H9 (cell line): ENCODE data around the gene ZNF354C. TPM values are rescaled to one million over a fixed set of nuclear protein-coding genes. Genes with fewer than 3 reads are reported as not detected.

Source experiments
- DNase-seq: peaks from one replicate; pipeline ENCODE4 v3.0.0-alpha.2; 2017
- H2AFZ ChIP-seq: one replicate; pipeline ENCODE4 v1.6.1; 2013; ENCODE audit warnings: mild to moderate bottlenecking, low read length, control low read depth, moderate library complexity
- H2AK5ac ChIP-seq: 2 replicates; pipeline ENCODE4 v1.6.1; 2013; ENCODE audit warnings: low read length, control low read depth, mixed read lengths; ENCODE audit not compliant: insufficient read length
- H2BK120ac ChIP-seq: one replicate; pipeline ENCODE4 v1.6.1; 2013; ENCODE audit warnings: low read depth, mild to moderate bottlenecking, low read length, control low read depth, inconsistent platforms; ENCODE audit not compliant: poor library complexity, severe bottlenecking
- H2BK12ac ChIP-seq: 2 replicates; pipeline ENCODE4 v1.6.1; 2013; ENCODE audit warnings: low read length, control low read depth, mixed read lengths, low read depth; ENCODE audit not compliant: insufficient read length
- H2BK15ac ChIP-seq: 2 replicates; pipeline ENCODE4 v1.6.1; 2013; ENCODE audit warnings: low read depth, low read length, control low read depth
- H2BK20ac ChIP-seq: one replicate; pipeline ENCODE4 v1.6.1; 2013; ENCODE audit warnings: low read depth, mild to moderate bottlenecking, low read length, control low read depth, inconsistent platforms; ENCODE audit not compliant: poor library complexity, severe bottlenecking
- H2BK5ac ChIP-seq: 2 replicates; pipeline ENCODE4 v1.6.1; 2013; ENCODE audit warnings: low read length, control low read depth, mixed read lengths; ENCODE audit not compliant: insufficient read length
- H3K14ac ChIP-seq: 2 replicates; pipeline ENCODE4 v1.6.1; 2013; ENCODE audit warnings: low read length, control low read depth; ENCODE audit not compliant: insufficient read depth
- H3K18ac ChIP-seq: 2 replicates; pipeline ENCODE4 v1.6.1; 2013; ENCODE audit warnings: low read depth, mild to moderate bottlenecking, mixed read lengths, low read length, control low read depth; ENCODE audit not compliant: insufficient read length
- H3K23ac ChIP-seq: 2 replicates; pipeline ENCODE4 v1.6.1; 2013; ENCODE audit warnings: low read length, control low read depth, mixed read lengths, low read depth; ENCODE audit not compliant: insufficient read length
- H3K23me2 ChIP-seq: 2 replicates; pipeline ENCODE4 v1.6.1; 2013; ENCODE audit warnings: low read depth, mild to moderate bottlenecking, mixed read lengths, low read length, control low read depth; ENCODE audit not compliant: insufficient read length, poor library complexity, severe bottlenecking
- H3K27ac ChIP-seq: 2 replicates; pipeline ENCODE4 v1.5.1; 2013; ENCODE audit warnings: low read length, control low read depth, mixed read lengths, low read depth; ENCODE audit not compliant: insufficient read length
- H3K27me3 ChIP-seq: 2 replicates; pipeline ENCODE4 v1.6.1; 2013; ENCODE audit warnings: low read length, control low read depth, inconsistent platforms; ENCODE audit not compliant: insufficient read depth
- H3K4ac ChIP-seq: 2 replicates; pipeline ENCODE4 v1.6.1; 2013; ENCODE audit warnings: low read depth, mild to moderate bottlenecking, control low read depth, inconsistent platforms, low read length, moderate library complexity
- H3K4me1 ChIP-seq: 2 replicates; pipeline ENCODE4 v1.6.1; 2013; ENCODE audit warnings: low read length, control low read depth, inconsistent platforms; ENCODE audit not compliant: insufficient read depth
- H3K4me2 ChIP-seq: 2 replicates; pipeline ENCODE4 v1.6.1; 2013; ENCODE audit warnings: low read length, control low read depth, mixed read lengths; ENCODE audit not compliant: insufficient read length, insufficient read depth
- H3K56ac ChIP-seq: 2 replicates; pipeline ENCODE4 v1.6.1; 2013; ENCODE audit warnings: low read depth, mild to moderate bottlenecking, mixed read lengths, low read length, control low read depth; ENCODE audit not compliant: insufficient read length
- H3K79me1 ChIP-seq: 2 replicates; pipeline ENCODE4 v1.6.1; 2013; ENCODE audit warnings: low read depth, mild to moderate bottlenecking, moderate library complexity, low read length, control low read depth, inconsistent platforms; ENCODE audit not compliant: insufficient read depth, poor library complexity, severe bottlenecking
- H3K79me2 ChIP-seq: 2 replicates; pipeline ENCODE4 v1.6.1; 2013; ENCODE audit warnings: low read length, control low read depth, inconsistent platforms; ENCODE audit not compliant: insufficient read depth
- H3K9ac ChIP-seq: 2 replicates; pipeline ENCODE4 v1.6.1; 2013; ENCODE audit warnings: low read length, control low read depth, mixed read lengths; ENCODE audit not compliant: insufficient read length; ENCODE audit errors: extremely low read depth
- H3K9me3 ChIP-seq: one replicate; pipeline ENCODE4 v1.6.1; 2013; ENCODE audit warnings: low read depth, low read length, inconsistent platforms; ENCODE audit not compliant: control insufficient read depth
- H3T11ph ChIP-seq: one replicate; pipeline ENCODE4 v1.6.1; 2013; ENCODE audit warnings: mild to moderate bottlenecking, low read length, control low read depth, inconsistent platforms
- H4K20me1 ChIP-seq: one replicate; pipeline ENCODE4 v1.6.1; 2013; ENCODE audit not compliant: control insufficient read depth, insufficient read length, insufficient read depth
- H4K5ac ChIP-seq: 2 replicates; pipeline ENCODE4 v1.6.1; 2013; ENCODE audit warnings: low read depth, mild to moderate bottlenecking, mixed read lengths, low read length, control low read depth; ENCODE audit not compliant: insufficient read length
- H4K8ac ChIP-seq: replicated peaks from 2 replicates; pipeline ENCODE4 v1.6.1; 2013; ENCODE audit warnings: low read length, control low read depth, mixed read lengths, low read depth; ENCODE audit not compliant: insufficient read length
- H4K91ac ChIP-seq: 2 replicates; pipeline ENCODE4 v1.6.1; 2013; ENCODE audit warnings: low read depth, mild to moderate bottlenecking, moderate library complexity, mixed read lengths, low read length, control low read depth; ENCODE audit not compliant: insufficient read length
- H3K27ac Mint-ChIP-seq, 3 experiments: 2 replicates in 2 of 3; 3 replicates in 1 of 3; pipeline ENCODE4 v1.8.0; 2020 to 2021; ENCODE audit warnings: mixed read lengths in 3 of 3, mild to moderate bottlenecking in 1 of 3, moderate library complexity in 1 of 3
- H3K27me3 Mint-ChIP-seq: 2 replicates; pipeline ENCODE4 v1.8.0; 2021; ENCODE audit warnings: low read depth, mild to moderate bottlenecking, moderate library complexity, mixed read lengths
- H3K36me3 Mint-ChIP-seq, 3 experiments: 2 replicates in 2 of 3; 3 replicates in 1 of 3; pipeline ENCODE4 v1.8.0; 2020 to 2021; ENCODE audit warnings: low read depth in 3 of 3, mixed read lengths in 3 of 3; ENCODE audit not compliant: insufficient read depth in 1 of 3
- H3K4me1 Mint-ChIP-seq, 2 experiments: 2 replicates each; pipeline ENCODE4 v1.8.0; 2020; ENCODE audit warnings: mixed read lengths in 2 of 2
- H3K4me3 Mint-ChIP-seq, 2 experiments: 2 replicates in 1 of 2; 3 replicates in 1 of 2; pipeline ENCODE4 v1.8.0; 2020 to 2021; ENCODE audit warnings: mild to moderate bottlenecking in 2 of 2, mixed read lengths in 2 of 2, moderate library complexity in 1 of 2
- H3K9me3 Mint-ChIP-seq, 2 experiments: 2 replicates in 1 of 2; 3 replicates in 1 of 2; pipeline ENCODE4 v1.8.0; 2020; ENCODE audit warnings: mild to moderate bottlenecking in 2 of 2, mixed read lengths in 2 of 2, moderate library complexity in 1 of 2
- CTCF ChIP-seq: fragments of 200-600 bp; sonication (generic); conservative IDR thresholded peaks from 3 replicates; pipeline ENCODE4 v1.8.0; 2021; ENCODE audit warnings: antibody characterized with exemption, mild to moderate bottlenecking
- WGBS: extraction: QIAGEN DNeasy Blood & Tissue Kit; methylation state at CpG from one replicate; pipeline ENCODE4 v1.1.7; 2013; ENCODE audit warnings: missing lambda C conversion rate, low lambda C conversion rate, mixed read lengths; ENCODE audit not compliant: insufficient read length; ENCODE audit errors: extremely low coverage; 5-methylcytosine and 5-hydroxymethylcytosine counted together
- total RNA-seq: library from RNA; stranded (reverse); gene quantifications from 2 replicates; pipeline ENCODE4 v1.2.1, GENCODE V29; 2021

Gene ZNF354C
- total RNA-seq, 1 experiment from 2014 or later: 5.4 TPM

- Mint-ChIP-seq H3K9me3 (peaks cover 13 to 66% of the 10 kb centered on the region in 2 experiments), H3K27ac (no peak overlapping the region), H3K36me3 (peaks cover 2 to 24% (median 4%) of the 10 kb centered on the region in 3 experiments; a peak in 6 of 7 replicates), H3K27me3 (no peaks in the 10 kb centered on the region), H3K4me1 (no peaks in the 10 kb centered on the region), H3K4me3 (no peak overlapping the region)
- H2BK20ac ChIP-seq: no peak overlapping the region
- H3K14ac ChIP-seq: no peak overlapping the region
- no peak overlapping the region for H3K23ac ChIP-seq
- no peaks in the 10 kb centered on the region for H3K79me1 ChIP-seq
- H3K56ac ChIP-seq: no peak overlapping the region
- no peaks in the 10 kb centered on the region for H3K79me2 ChIP-seq
- H2AFZ ChIP-seq: no peak overlapping the region
- no peak overlapping the region for H3K4me2 ChIP-seq
- H3K27ac ChIP-seq: no peak overlapping the region
- no peak overlapping the region for H3K4ac ChIP-seq
- H2BK15ac ChIP-seq: no peak overlapping the region
- H2BK120ac ChIP-seq: no peak overlapping the region
- H3T11ph ChIP-seq: no peak overlapping the region
- no peak overlapping the region for H2AK5ac ChIP-seq
- H3K27me3 ChIP-seq: no peaks in the 10 kb centered on the region
- no peak overlapping the region for H2BK12ac ChIP-seq
- no peak overlapping the region for H3K9ac ChIP-seq
- no peaks in the 10 kb centered on the region for H3K23me2 ChIP-seq
- H3K18ac ChIP-seq: no peak overlapping the region
- H4K5ac ChIP-seq: no peak overlapping the region
- DNase-seq: no peak
- no peak overlapping the region for H4K8ac ChIP-seq
- no peaks in the 10 kb centered on the region for H3K9me3 ChIP-seq
- H3K4me1 ChIP-seq: no peaks in the 10 kb centered on the region
- no peak for TF ChIP-seq CTCF
- H4K91ac ChIP-seq: no peak overlapping the region
- H2BK5ac ChIP-seq: no peak overlapping the region
- H4K20me1 ChIP-seq: no peaks in the 10 kb centered on the region
- WGBS: no CpG with 5 or more reads among the region's 14 CpGs
Measured at GRCh38 chr5:179128976-179129375, 68.8 kb downstream of the ZNF354C start.
